ENCODE data around the gene GJD3. TPM values are rescaled to one million over a fixed set of nuclear protein-coding genes. Genes with fewer than 3 reads are reported as not detected.
A peak's percentile ranks its signal among the peaks of the same experiment; 100 is the strongest.

Gene GJD3
- total RNA-seq, 1 experiment from 2014 or later = not detected

DNA sequence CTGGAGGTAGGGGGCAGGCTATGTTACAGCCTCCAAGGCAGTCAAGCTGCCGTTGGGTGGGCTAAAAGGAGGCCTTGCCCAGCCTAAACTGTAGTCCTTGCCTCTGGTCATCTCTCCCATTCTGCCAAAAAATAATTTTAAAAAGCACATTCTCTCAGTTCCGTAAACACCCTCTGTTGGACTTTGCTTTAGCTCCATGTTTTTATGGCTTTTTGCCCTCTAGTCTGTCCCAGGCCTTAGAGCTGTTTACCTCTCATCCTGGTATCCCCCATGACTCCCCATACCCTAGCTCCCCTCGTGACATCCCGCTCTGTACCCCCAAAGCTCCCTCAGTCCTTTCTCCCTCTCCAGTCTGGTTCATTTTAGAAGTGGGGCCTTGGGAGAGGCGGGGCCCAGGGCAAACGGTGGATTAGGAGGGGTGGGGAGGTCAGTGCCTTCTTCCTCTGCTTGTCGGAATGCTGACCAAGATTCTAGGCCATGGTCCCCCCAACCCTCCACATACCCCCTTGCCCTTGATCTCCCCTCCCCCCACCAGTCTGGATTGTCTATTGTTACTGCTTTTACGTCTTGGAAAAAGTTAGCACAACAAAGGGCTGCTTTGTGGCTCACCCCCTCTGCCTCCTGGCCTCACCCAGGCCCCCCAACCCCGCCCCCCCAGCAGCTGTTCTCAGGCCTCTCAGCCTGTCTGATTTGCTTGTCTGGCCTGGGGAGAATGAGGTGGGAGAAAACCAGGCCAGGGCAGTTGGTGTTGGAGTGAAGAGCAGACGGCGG, 18.4 kb downstream of the GJD3 start:
- H3K9ac ChIP-seq (ENCODE audit: extremely low read depth, insufficient read length, low read length) = no peak overlapping the region
- no peak overlapping the region for H4K5ac ChIP-seq (ENCODE audit: insufficient read length, low read depth, low read length)
- H3K4me1 ChIP-seq (ENCODE audit: insufficient read depth, low read length) = peaks cover 23% of the 10 kb centered on the region
- peaks cover 71 to 76% of the 10 kb centered on the region in 2 experiments for H3K4me1 Mint-ChIP-seq
- H3K14ac ChIP-seq (ENCODE audit: insufficient read depth, low read length) = no peak overlapping the region
- H4K20me1 ChIP-seq (ENCODE audit: control insufficient read depth, insufficient read depth, insufficient read length) = no peaks in the 10 kb centered on the region
- no peak overlapping the region for H3T11ph ChIP-seq (ENCODE audit: low read length)
- no peak overlapping the region for H3K56ac ChIP-seq (ENCODE audit: insufficient read length, low read depth, low read length)
- no peaks in the 10 kb centered on the region for H3K9me3 Mint-ChIP-seq
- TF ChIP-seq, protein P1, sequence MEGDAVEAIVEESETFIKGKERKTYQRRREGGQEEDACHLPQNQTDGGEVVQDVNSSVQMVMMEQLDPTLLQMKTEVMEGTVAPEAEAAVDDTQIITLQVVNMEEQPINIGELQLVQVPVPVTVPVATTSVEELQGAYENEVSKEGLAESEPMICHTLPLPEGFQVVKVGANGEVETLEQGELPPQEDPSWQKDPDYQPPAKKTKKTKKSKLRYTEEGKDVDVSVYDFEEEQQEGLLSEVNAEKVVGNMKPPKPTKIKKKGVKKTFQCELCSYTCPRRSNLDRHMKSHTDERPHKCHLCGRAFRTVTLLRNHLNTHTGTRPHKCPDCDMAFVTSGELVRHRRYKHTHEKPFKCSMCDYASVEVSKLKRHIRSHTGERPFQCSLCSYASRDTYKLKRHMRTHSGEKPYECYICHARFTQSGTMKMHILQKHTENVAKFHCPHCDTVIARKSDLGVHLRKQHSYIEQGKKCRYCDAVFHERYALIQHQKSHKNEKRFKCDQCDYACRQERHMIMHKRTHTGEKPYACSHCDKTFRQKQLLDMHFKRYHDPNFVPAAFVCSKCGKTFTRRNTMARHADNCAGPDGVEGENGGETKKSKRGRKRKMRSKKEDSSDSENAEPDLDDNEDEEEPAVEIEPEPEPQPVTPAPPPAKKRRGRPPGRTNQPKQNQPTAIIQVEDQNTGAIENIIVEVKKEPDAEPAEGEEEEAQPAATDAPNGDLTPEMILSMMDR (conservative IDR thresholded peaks at IDR 0.05) = no peak
- H4K8ac ChIP-seq (replicated peaks; ENCODE audit: insufficient read length, low read depth, low read length) = no peak overlapping the region
- no peaks in the 10 kb centered on the region for H3K79me2 ChIP-seq (ENCODE audit: insufficient read depth, low read length)
- peaks cover 7 to 15% (median 12%) of the 10 kb centered on the region in 3 experiments; a peak in 5 of 7 replicates for H3K36me3 Mint-ChIP-seq (ENCODE audit: insufficient read depth in 1 of 3, low read depth in 3 of 3)
- H2BK12ac ChIP-seq (ENCODE audit: insufficient read length, low read depth, low read length) = no peak overlapping the region
- H2BK15ac ChIP-seq (ENCODE audit: low read depth, low read length) = no peak overlapping the region
- peak; percentile 59 for DNase-seq
- no peak overlapping the region for H3K4ac ChIP-seq (ENCODE audit: low read depth, low read length)
- H3K27me3 ChIP-seq (ENCODE audit: insufficient read depth, low read length) = peaks cover 18% of the 10 kb centered on the region; the same call in 1 of the 2 replicates
- no peak overlapping the region for H2BK20ac ChIP-seq (ENCODE audit: low read depth, low read length, poor library complexity, severe bottlenecking)
- H3K27me3 Mint-ChIP-seq (ENCODE audit: low read depth) = peaks cover 86% of the 10 kb centered on the region
- peak overlapping the region; percentile 19 for H3K18ac ChIP-seq (ENCODE audit: insufficient read length, low read depth, low read length)
- no peak overlapping the region for H2AFZ ChIP-seq (ENCODE audit: low read length)
- peak overlapping the region; percentile 59 to 85 for H3K4me3 Mint-ChIP-seq
- H3K23me2 ChIP-seq (ENCODE audit: insufficient read length, low read depth, low read length, poor library complexity, severe bottlenecking) = peaks cover 24% of the 10 kb centered on the region
- WGBS (ENCODE audit: extremely low coverage, insufficient read length, low lambda C conversion rate) = no CpG with 5 or more reads among the region's 11 CpGs
- no peaks in the 10 kb centered on the region for H3K9me3 ChIP-seq (ENCODE audit: control insufficient read depth, low read depth, low read length)
- no peak overlapping the region for H3K23ac ChIP-seq (ENCODE audit: insufficient read length, low read depth, low read length)
- H2BK5ac ChIP-seq (ENCODE audit: insufficient read length, low read length) = no peak overlapping the region
- H2BK120ac ChIP-seq (ENCODE audit: low read depth, low read length, poor library complexity, severe bottlenecking) = no peak overlapping the region
- H3K27ac Mint-ChIP-seq = peak overlapping the region in 1 of 3 experiments; percentile 77; a peak in 4 of 7 replicates
- no peak overlapping the region for H4K91ac ChIP-seq (ENCODE audit: insufficient read length, low read depth, low read length)
- no peak overlapping the region for H2AK5ac ChIP-seq (ENCODE audit: insufficient read length, low read length)
- H3K79me1 ChIP-seq (ENCODE audit: insufficient read depth, low read depth, low read length, poor library complexity, severe bottlenecking) = no peaks in the 10 kb centered on the region
- H3K27ac ChIP-seq (ENCODE audit: insufficient read length, low read depth, low read length) = no peak overlapping the region
- peak overlapping the region; percentile 77 for H3K4me2 ChIP-seq (ENCODE audit: insufficient read depth, insufficient read length, low read length)
